CD14-positive monocyte (primary cell): ENCODE data around the gene HTR3A. TPM values are rescaled to one million over a fixed set of nuclear protein-coding genes. Genes with fewer than 3 reads are reported as not detected.

Experiments
- DNase-seq, 3 donors: peaks; one replicate each; pipeline ENCODE4 v3.0.0-alpha.2; 2011 to 2022
- H2AFZ ChIP-seq: 2 replicates; pipeline ENCODE4 v1.6.0; 2012; ENCODE audit warnings: mild to moderate bottlenecking, low read depth, low read length, inconsistent platforms; ENCODE audit not compliant: insufficient read depth, poor library complexity, severe bottlenecking
- H3K27ac ChIP-seq, 2 donors: 1 replicate in 1 of 2; 2 replicates in 1 of 2; pipeline ENCODE4 v1.5.1; 2012 to 2013; ENCODE audit warnings: low read length in 2 of 2, control low read depth in 1 of 2, inconsistent platforms in 1 of 2, low read depth in 1 of 2, mild to moderate bottlenecking in 1 of 2
- H3K27me3 ChIP-seq, 2 donors: one replicate each; pipeline versions ENCODE4 v1.6.0 to v1.6.1; 2011 to 2013; ENCODE audit warnings: low read length in 2 of 2; ENCODE audit not compliant: control insufficient read depth in 2 of 2, insufficient read depth in 2 of 2
- H3K36me3 ChIP-seq, 2 donors: replicated peaks in 1 of 2; 1 replicate in 1 of 2; 2 replicates in 1 of 2; pipeline versions ENCODE4 v1.5.1 to v1.6.1; 2012 to 2013; ENCODE audit warnings: low read length in 2 of 2, control low read depth in 1 of 2, inconsistent platforms in 1 of 2, mild to moderate bottlenecking in 1 of 2; ENCODE audit not compliant: insufficient read depth in 2 of 2, control insufficient read depth in 1 of 2
- H3K4me1 ChIP-seq, 2 donors: 1 replicate in 1 of 2; 2 replicates in 1 of 2; pipeline versions ENCODE4 v1.5.1 to v1.6.1; 2012 to 2013; ENCODE audit warnings: low read length in 2 of 2, control low read depth in 1 of 2, inconsistent platforms in 1 of 2, mild to moderate bottlenecking in 1 of 2, moderate library complexity in 1 of 2; ENCODE audit not compliant: insufficient read depth in 2 of 2, control insufficient read depth in 1 of 2
- H3K4me2 ChIP-seq: replicated peaks from 2 replicates; pipeline ENCODE3; 2012; ENCODE audit warnings: low read length, moderate library complexity, mild to moderate bottlenecking; ENCODE audit not compliant: poor library complexity, severe bottlenecking; ENCODE audit errors: extremely low read depth
- H3K4me3 ChIP-seq, 3 experiments: fragments of 200-600 bp in 1 of 3; sonication (generic) in 1 of 3; replicated peaks in 1 of 3; 1 replicate in 2 of 3; 2 replicates in 1 of 3; pipeline ENCODE4 v1.5.1; 2011 to 2013; ENCODE audit warnings: low read length in 3 of 3, mild to moderate bottlenecking in 3 of 3, control low read depth in 2 of 3, low read depth in 2 of 3, inconsistent platforms in 1 of 3, moderate library complexity in 1 of 3
- H3K79me2 ChIP-seq: 2 replicates; pipeline ENCODE4 v1.6.0; 2012; ENCODE audit warnings: mild to moderate bottlenecking, control low read depth, inconsistent platforms, low read length, moderate library complexity; ENCODE audit not compliant: insufficient read depth
- H3K9ac ChIP-seq: 2 replicates; pipeline ENCODE4 v1.6.0; 2017; ENCODE audit warnings: low read length, mild to moderate bottlenecking; ENCODE audit not compliant: insufficient read depth, poor library complexity, severe bottlenecking
- H3K9me3 ChIP-seq, 2 donors: replicated peaks in 1 of 2; 1 replicate in 1 of 2; 2 replicates in 1 of 2; pipeline versions ENCODE4 v1.5.1 to v1.6.1; 2012 to 2013; ENCODE audit warnings: low read length in 2 of 2, control low read depth in 1 of 2; ENCODE audit not compliant: control insufficient read depth in 1 of 2, insufficient read depth in 1 of 2
- H4K20me1 ChIP-seq: 2 replicates; pipeline ENCODE4 v1.6.0; 2012; ENCODE audit warnings: mild to moderate bottlenecking, low read length, control low read depth, moderate library complexity; ENCODE audit not compliant: insufficient read depth
- H3K27ac Mint-ChIP-seq, 7 donors: one replicate each; pipeline ENCODE4 v1.8.0; 2020; ENCODE audit warnings: mild to moderate bottlenecking in 7 of 7, mixed read lengths in 7 of 7, moderate library complexity in 6 of 7, inconsistent platforms in 2 of 7
- H3K27me3 Mint-ChIP-seq, 3 donors: one replicate each; pipeline ENCODE4 v1.8.0; 2021 to 2022; ENCODE audit warnings: low read depth in 3 of 3, mild to moderate bottlenecking in 3 of 3, mixed read lengths in 3 of 3, moderate library complexity in 3 of 3, inconsistent platforms in 1 of 3
- H3K36me3 Mint-ChIP-seq, 2 donors: one replicate each; pipeline ENCODE4 v1.8.0; 2020; ENCODE audit warnings: mixed read lengths in 2 of 2, inconsistent platforms in 1 of 2, mild to moderate bottlenecking in 1 of 2
- H3K4me1 Mint-ChIP-seq: one replicate; pipeline ENCODE4 v1.8.0; 2020; ENCODE audit warnings: mild to moderate bottlenecking, mixed read lengths
- H3K4me3 Mint-ChIP-seq, 2 donors: one replicate each; pipeline ENCODE4 v1.8.0; 2020; ENCODE audit warnings: mild to moderate bottlenecking in 2 of 2, mixed read lengths in 2 of 2, moderate library complexity in 1 of 2
- H3K9me3 Mint-ChIP-seq, 7 donors: one replicate each; pipeline ENCODE4 v1.8.0; 2020 to 2022; ENCODE audit warnings: mixed read lengths in 7 of 7, mild to moderate bottlenecking in 6 of 7, moderate library complexity in 6 of 7, inconsistent platforms in 2 of 7
- WGBS: methylation state at CpG from one replicate; pipeline ENCODE4 v1.1.5; 2013; ENCODE audit warnings: missing lambda C conversion rate; ENCODE audit not compliant: insufficient coverage; 5-methylcytosine and 5-hydroxymethylcytosine counted together
- intact Hi-C, 2 donors: fragments of 100-400 bp; cut with micrococcal nuclease; formaldehyde crosslinking; loops; one replicate each; pipeline versions ENCODE4 v1.15.0 to v1.15.1; 2023
- polyA plus RNA-seq, 3 donors: library from polyadenylated mRNA; depleted of rRNA in 1 of 3; unstranded in 2 of 3; stranded (reverse) in 1 of 3; fragments of 300-500 nt in 2 of 3; fragments of >200 nt in 1 of 3; fragmentation: Illumina TruSeq in 2 of 3; gene quantifications; 1 replicate in 2 of 3; 2 replicates in 1 of 3; pipeline ENCODE4 v1.2.3, GENCODE V29; 2012 to 2021
- TF ChIP-seq, protein P1 (sequence below): fragments of 200-600 bp; IDR thresholded peaks from one replicate; pipeline ENCODE4 v1.8.0; 2022; ENCODE audit warnings: antibody characterized with exemption, mild to moderate bottlenecking

The HTR3A gene
- polyA plus RNA-seq, 3 donors, result not detected

DNA sequence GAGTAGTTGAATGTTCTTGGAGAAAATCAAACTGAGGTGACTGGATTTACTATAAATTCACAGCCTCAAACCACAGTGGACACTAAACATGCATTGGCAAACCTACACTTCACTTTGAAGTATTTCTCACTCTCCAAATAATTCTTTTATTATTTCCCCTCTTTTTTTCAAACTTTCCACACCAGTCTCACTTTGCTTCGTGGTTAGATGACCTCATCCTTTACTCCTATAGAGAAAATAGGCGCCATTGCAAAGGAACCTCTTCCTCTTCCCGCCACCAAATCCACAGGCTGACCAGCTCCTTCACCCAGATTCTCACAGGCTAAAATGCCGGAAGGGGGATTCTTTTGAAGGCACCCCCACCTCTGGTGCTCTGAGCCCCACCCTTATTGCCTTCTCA lies 33.4 kb downstream of the HTR3A start:
- Histone ChIP-seq H3K27me3 (no peaks in the 10 kb centered on the region), H3K9ac (no peak overlapping the region), H3K4me3 (no peak overlapping the region), H3K4me1 (no peaks in the 10 kb centered on the region), H3K27ac (no peak overlapping the region), H3K79me2 (no peaks in the 10 kb centered on the region), H2AFZ (no peak overlapping the region), H3K4me2 (no peak overlapping the region), H4K20me1 (no peaks in the 10 kb centered on the region), H3K9me3 (no peaks in the 10 kb centered on the region), H3K36me3 (no peaks in the 10 kb centered on the region)
- Mint-ChIP-seq H3K36me3 (no peaks in the 10 kb centered on the region), H3K4me3 (no peak overlapping the region), H3K4me1 (peaks cover 6% of the 10 kb centered on the region), H3K9me3 (no peaks in the 10 kb centered on the region), H3K27ac (no peak overlapping the region), H3K27me3 (peaks cover 12 to 17% (median 16%) of the 10 kb centered on the region in 3 donors)
- WGBS, result 38% methylated on average over 3 of the region's 4 CpGs
- intact Hi-C loops, result no loop called here
- no peak for DNase-seq
- TF ChIP-seq, protein P1, sequence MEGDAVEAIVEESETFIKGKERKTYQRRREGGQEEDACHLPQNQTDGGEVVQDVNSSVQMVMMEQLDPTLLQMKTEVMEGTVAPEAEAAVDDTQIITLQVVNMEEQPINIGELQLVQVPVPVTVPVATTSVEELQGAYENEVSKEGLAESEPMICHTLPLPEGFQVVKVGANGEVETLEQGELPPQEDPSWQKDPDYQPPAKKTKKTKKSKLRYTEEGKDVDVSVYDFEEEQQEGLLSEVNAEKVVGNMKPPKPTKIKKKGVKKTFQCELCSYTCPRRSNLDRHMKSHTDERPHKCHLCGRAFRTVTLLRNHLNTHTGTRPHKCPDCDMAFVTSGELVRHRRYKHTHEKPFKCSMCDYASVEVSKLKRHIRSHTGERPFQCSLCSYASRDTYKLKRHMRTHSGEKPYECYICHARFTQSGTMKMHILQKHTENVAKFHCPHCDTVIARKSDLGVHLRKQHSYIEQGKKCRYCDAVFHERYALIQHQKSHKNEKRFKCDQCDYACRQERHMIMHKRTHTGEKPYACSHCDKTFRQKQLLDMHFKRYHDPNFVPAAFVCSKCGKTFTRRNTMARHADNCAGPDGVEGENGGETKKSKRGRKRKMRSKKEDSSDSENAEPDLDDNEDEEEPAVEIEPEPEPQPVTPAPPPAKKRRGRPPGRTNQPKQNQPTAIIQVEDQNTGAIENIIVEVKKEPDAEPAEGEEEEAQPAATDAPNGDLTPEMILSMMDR, result no peak

GRCh38 chr11:114010931-114011330 lies 36.0 kb downstream of the HTR3A start:
- TF ChIP-seq, protein P1, result no peak
- H3K9ac ChIP-seq, result no peak overlapping the region
- no peaks in the 10 kb centered on the region for H3K36me3 Mint-ChIP-seq
- no peaks in the 10 kb centered on the region for H4K20me1 ChIP-seq
- H3K4me3 Mint-ChIP-seq, result no peak overlapping the region
- H3K4me1 ChIP-seq, result no peaks in the 10 kb centered on the region
- no peaks in the 10 kb centered on the region for H3K79me2 ChIP-seq
- H3K36me3 ChIP-seq, result no peaks in the 10 kb centered on the region
- 75% methylated on average over 4 of the region's 4 CpGs for WGBS
- H3K9me3 Mint-ChIP-seq, result no peaks in the 10 kb centered on the region
- H3K27ac Mint-ChIP-seq, result no peak overlapping the region
- H3K4me3 ChIP-seq, result no peak overlapping the region
- H3K9me3 ChIP-seq, result no peaks in the 10 kb centered on the region
- intact Hi-C loops, result no loop called here
- H3K27ac ChIP-seq, result no peak overlapping the region
- peaks cover 6 to 18% (median 17%) of the 10 kb centered on the region in 3 donors for H3K27me3 Mint-ChIP-seq
- H3K27me3 ChIP-seq, result no peaks in the 10 kb centered on the region
- H3K4me1 Mint-ChIP-seq, result peaks cover 6% of the 10 kb centered on the region
- DNase-seq, result no peak
- H2AFZ ChIP-seq, result no peak overlapping the region
- no peak overlapping the region for H3K4me2 ChIP-seq
